ENCODE measurements around the gene HSPA2.

Gene HSPA2

DNA sequence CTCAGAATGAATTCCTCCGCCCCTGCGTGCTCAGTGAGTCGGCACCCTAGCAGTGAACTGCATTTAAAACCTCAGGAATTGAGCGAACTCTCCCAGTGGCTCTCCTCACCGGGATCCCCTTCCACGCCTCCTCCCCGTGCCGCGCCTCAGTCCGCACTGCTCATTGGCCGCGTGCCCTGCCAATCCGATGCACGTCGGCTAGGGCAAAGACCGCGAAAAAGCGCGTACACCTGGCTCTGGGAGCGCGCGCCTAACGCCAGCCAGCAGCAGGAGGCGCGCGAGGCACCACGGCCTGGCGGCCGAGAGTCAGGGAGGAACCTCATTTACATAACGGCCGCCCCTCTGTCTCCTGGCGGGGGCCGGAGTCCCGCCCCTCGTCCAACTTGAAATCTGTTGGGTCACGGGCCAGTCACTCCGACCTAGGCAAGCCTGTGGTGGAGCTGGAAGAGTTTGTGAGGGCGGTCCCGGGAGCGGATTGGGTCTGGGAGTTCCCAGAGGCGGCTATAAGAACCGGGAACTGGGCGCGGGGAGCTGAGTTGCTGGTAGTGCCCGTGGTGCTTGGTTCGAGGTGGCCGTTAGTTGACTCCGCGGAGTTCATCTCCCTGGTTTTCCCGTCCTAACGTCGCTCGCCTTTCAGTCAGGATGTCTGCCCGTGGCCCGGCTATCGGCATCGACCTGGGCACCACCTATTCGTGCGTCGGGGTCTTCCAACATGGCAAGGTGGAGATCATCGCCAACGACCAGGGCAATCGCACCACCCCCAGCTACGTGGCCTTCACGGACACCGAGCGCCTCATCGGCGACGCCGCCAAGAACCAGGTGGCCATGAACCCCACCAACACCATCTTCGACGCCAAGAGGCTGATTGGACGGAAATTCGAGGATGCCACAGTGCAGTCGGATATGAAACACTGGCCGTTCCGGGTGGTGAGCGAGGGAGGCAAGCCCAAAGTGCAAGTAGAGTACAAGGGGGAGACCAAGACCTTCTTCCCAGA lies at the start of gene HSPA2:
Gene HSPA2, plus strand, starts transcription at position 534 of the 995 bp plus-strand sequence. Its CDS starts 109 bp downstream, at position 643.
- peak; percentile 99 for DNase-seq (ENCODE audit: low spot score)

GRCh38 chr14:64491637-64492036 lies 48.9 kb upstream of the HSPA2 start:
- no peak for DNase-seq (ENCODE audit: low spot score)

- DNase-seq (ENCODE audit: low spot score) = no peak
These were observed 47.1 kb upstream of the HSPA2 start for GRCh38 chr14:64493455-64493854.

GRCh38 chr14:64495252-64495651 lies 45.3 kb upstream of the HSPA2 start:
- DNase-seq (ENCODE audit: low spot score) = no peak

GRCh38 chr14:64496764-64497163 lies 43.8 kb upstream of the HSPA2 start:
- no peak for DNase-seq (ENCODE audit: low spot score)

DNA sequence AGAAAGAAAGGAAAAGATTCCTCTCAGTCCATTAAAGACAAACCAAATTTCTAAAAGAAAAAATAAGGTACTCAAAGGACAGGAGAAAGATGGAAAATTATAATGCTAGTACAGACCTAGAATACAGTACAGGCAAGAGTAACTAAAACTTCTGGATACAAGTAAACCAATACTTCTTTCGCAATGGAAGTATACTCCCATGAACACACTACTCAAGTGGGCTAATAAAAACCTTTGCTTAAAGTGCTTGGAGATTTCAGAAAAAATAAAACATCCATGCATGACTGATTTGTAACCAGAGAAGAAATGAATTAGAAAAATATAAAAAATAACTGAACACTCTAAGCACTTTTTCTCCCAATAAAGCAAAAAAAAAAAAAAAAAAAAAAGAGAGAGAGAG lies 40.5 kb upstream of the HSPA2 start:
- no peak for DNase-seq (ENCODE audit: low spot score)

DNA sequence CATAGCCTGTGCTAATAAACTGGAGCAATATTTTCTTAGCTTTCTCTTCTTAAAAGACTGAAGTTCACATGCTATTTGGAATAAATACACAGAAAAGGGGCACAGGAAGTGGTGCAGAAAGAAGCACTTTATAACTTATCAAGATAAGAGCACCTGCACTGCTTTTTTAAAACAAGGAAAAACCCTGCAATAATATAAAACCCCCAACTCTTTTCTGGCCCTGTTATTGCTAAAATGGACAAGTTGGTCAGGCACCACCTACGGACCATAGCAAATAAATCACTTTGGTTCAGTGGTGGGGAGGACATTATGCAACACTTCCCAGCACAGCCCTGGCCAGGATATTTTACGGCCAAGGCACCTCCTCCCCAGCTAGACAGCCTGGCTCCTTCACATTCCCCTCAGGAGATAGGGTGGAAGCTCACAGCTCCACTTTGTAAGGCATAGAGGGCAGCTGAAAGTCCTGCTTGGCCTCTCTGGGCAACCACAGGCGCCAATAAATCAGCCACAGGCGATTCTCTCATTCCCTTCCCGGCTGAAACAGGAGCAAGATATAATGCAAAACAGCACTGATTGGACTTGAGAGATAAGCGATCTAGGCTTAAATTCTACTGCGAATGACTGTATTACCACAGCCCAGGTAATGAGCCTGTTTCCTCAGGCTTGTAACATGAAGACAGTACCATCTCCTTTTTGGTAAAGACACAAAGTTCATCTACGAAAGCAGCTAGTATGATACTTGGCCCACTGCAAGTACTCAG lies 39.0 kb upstream of the HSPA2 start:
- DNase-seq (ENCODE audit: low spot score) = no peak

DNA sequence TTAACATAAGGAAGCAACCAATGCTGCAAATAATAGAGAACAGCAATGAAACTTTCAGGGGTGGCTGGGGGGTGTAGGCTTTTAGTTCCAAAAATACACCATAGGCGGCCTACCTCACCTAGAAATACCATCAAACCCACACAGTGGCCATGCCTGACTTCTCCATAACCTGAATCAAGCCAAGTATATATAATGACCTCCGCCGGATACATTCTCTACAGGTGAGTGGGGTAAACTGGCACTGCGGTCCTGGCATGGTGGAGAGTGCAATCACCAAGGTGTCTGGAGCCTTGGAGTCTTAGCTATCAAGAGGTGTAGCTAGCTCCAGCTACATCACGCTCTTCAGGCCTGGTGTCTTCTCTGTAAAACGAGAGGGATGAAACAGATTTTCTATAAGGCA lies 38.1 kb upstream of the HSPA2 start:
- no peak for DNase-seq (ENCODE audit: low spot score)

- no peak for DNase-seq (ENCODE audit: low spot score)
These were observed 37.6 kb upstream of the HSPA2 start for GRCh38 chr14:64502887-64503433.

GRCh38 chr14:64503434-64504309 lies 36.9 kb upstream of the HSPA2 start, which contains the start of gene ZBTB25:
ZBTB25 (minus strand) TSS chr14:64503838; CDS start chr14:64490533, 13,305 bp downstream.
- peak; percentile 93 for DNase-seq (ENCODE audit: low spot score)

GRCh38 chr14:64504310-64504896 lies 36.1 kb upstream of the HSPA2 start, which contains the start of gene ZBTB1:
ZBTB1 (plus strand) TSS chr14:64504770; CDS start chr14:64521505, 16,735 bp downstream.
- peak; percentile 74 for DNase-seq (ENCODE audit: low spot score)

DNA sequence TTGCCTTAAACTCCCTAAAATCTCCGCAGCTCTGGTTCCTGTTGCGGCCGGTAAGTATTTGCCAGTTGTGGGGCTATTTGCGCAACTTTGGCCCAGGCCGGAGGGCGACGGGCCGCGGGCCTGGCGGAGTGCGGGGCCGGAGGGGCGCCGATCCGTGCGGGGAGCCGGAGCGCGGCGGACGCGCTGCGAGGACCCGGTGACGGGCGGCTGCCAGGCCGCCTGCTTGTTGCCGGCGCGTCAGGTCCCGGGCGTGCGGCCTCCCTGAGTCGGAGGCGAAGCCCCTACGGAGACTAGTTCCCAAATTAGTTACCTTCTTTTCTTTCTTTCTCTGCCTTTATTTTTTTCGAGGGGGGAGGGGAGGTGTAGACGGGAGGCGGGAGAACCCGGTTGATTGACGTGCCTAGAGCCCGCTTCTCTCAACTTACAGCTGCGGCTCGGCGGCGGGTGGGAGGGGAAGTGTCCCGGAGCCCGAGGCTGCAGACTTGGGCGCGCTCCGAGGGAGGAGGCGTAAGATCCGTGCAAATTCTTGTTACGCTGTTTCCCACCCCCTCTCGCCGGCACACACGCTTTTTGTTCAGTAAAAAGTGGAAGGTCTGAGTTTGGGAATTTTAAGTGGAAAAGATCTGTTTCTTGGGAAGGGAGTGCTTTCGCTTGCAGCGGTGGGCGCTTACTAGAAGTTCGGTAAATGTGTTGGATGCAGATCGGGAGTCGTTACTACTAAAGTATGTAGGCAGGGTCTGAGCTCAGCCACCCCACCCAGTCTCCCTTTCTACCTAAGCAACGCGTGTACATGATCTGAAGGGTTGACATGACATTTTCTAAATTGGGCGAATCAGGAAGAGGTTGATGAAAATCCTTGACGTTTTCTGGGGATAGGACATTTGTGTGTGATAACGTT lies 35.4 kb upstream of the HSPA2 start:
- peak; percentile 92 for DNase-seq (ENCODE audit: low spot score)

DNA sequence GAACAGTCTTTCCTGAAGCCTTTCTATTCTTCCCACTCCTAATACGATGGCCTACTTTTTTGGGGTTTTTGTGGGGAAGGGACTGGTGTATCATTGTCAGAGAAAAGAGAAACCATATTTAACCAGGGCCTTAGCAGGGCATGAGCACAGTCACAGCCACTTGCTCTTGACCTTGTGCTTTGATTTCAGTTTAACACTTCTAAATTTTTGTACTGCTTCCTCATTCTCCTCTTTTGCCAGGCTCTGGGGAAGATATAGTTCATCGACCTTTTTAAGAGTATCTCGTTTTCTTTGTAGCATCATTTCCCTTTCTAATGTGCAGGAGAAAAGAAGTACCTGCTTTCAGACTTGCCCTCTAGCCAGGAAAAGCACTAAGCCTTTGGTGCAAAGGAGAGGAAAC lies 33.8 kb upstream of the HSPA2 start:
- no peak for DNase-seq (ENCODE audit: low spot score)

DNA sequence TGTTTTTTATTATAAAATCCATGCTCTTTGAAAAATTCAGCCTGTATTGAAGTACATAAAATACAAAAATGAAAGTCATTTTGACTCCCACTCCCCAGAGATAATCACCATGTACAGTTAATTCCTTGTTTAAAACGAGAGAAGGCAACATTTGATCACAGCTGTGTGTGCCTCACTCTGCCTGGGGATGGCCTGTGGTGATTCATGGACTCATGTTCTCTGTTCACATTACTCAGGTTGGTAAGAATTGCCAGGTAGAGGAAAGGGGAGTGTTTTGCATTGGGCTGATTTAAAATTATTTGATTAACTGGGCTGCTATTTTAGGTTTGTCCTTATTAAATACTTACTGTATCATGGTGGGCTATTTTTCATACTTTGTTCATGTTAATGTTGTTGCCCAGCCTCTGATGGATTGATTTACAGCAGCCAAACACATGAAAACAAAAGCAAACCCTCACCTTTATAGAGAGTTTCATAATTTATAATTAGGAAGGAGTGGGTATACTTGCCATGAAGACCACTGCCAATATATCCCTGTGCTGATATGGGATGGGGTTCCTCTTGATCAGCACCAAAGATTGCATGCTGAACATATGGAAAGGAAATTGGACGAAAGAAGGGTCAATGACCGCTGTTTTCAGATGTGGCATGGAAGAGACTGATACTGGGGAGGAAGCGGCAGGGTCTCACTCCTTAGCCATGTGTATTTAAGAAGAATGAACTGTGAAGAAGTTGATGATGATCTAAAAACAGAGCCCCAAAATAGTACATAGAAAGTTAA lies 33.0 kb upstream of the HSPA2 start:
- no peak for DNase-seq (ENCODE audit: low spot score)

DNA sequence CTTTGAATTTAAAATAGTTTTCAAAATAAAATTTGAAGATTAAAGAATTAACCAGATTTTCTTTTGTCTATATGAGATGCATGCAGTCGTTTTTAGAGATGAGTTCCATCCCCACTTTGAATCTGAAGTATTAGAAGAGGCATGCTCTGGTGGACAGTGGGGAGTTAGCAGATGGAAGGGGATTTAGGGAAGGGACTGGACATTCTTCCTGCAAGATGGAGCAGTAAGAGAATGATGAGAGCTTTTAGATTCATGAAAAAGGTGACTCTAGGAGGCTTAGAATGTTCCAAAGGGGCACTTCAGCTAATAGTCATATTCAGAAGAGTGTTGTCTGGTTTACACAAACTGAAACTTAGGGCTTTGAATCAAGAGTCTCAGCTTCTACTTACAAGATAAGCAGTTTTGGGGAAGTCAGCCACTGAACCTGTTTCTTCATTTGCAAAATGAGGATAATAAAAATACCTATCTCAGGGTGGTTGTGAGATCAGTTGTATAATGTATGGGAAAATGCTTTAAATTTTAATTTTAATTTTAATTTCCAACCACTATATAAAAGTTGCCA lies 32.2 kb upstream of the HSPA2 start:
- no peak for DNase-seq (ENCODE audit: low spot score)

GRCh38 chr14:64509036-64509435 lies 31.5 kb upstream of the HSPA2 start:
- no peak for DNase-seq (ENCODE audit: low spot score)

DNA sequence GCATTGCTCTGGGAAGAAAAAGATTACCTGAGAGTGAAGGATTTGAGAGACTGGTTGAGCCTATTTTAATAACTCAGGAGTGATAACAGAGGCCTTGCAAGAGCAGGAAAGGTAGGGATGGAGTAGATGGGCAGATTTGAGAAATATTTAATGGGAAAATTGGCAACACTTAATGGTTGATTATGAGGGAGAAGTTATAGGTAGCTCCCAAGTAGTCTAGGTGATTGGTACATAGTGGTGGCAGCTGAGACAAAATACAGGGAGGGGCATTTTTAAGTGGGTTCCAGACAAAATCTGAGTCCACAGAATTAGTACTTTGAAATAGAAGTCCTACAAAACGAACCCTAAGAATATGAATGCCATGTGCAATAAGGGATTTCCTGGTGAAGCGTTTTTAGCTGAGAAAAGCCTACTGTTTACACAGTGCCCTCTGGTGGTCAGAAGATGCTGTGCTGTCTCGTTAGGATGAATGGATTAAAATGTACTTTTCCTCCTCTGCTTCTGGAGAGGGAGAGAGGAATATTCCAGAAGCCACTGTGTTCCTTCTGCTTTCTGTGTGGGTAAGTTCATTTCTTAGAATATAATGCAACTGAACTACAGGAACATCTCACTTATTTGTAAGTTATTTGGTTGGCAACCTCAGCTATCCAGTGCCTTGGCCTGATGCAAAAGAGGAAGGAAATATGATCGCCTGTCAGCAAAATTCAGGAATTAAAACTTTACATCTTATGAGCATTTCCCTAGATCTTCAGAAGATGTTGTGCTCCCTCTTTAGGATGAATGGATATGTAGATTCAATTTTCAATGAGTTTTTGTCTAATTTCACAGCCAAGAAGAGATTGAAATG lies 29.5 kb upstream of the HSPA2 start:
- peak; percentile 74 for DNase-seq (ENCODE audit: low spot score)

DNA sequence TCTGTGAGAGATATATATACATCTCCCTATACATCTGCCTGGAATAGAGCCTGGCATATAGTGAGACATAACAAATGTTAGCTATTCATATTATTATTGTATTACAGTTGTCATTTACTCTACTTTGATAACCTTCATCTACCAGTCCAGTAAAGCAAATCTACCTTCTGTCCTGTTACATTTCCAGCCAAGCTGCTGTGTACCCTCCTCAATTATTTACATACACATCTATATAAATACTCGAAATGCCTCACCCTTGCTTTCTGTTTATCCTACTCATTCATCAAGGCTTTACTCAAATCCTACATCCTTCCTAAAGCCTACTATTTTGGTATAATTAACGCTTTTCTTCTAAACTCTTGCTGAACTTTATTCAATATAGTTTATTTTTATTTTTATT lies 27.3 kb upstream of the HSPA2 start:
- no peak for DNase-seq (ENCODE audit: low spot score)

All from putamen (tissue), 1 donor.